Loucy (cell line): ENCODE results near the gene FAU.

Source experiments
- H2AFZ ChIP-seq: fragments of 200-600 bp; sonication (generic); 2 replicates; pipeline ENCODE4 v1.6.0; 2016; ENCODE audit warnings: antibody characterized with exemption, mild to moderate bottlenecking, low read length, moderate library complexity
- H3F3A ChIP-seq: fragments of 200-600 bp; 2 replicates; pipeline ENCODE4 v1.6.0; 2016; ENCODE audit warnings: antibody characterized with exemption, low read depth, mild to moderate bottlenecking
- H3K27me3 ChIP-seq: fragments of 200-600 bp; sonication (generic); 2 replicates; pipeline ENCODE4 v1.6.1; 2014; ENCODE audit warnings: low read length, mild to moderate bottlenecking; ENCODE audit not compliant: insufficient read depth, poor library complexity, severe bottlenecking
- H3K36me3 ChIP-seq: fragments of 200-600 bp; sonication (generic); 2 replicates; pipeline ENCODE4 v1.6.1; 2016; ENCODE audit warnings: low read length; ENCODE audit not compliant: insufficient read depth
- H3K4me1 ChIP-seq: fragments of 200-600 bp; sonication (generic); 2 replicates; pipeline ENCODE4 v1.5.1; 2014; ENCODE audit warnings: low read length, mild to moderate bottlenecking; ENCODE audit not compliant: insufficient read depth, poor library complexity, severe bottlenecking
- H3K4me2 ChIP-seq: fragments of 200-600 bp; sonication (generic); 2 replicates; pipeline ENCODE4 v1.6.0; 2014; ENCODE audit warnings: antibody characterized with exemption, low read length, low read depth, mild to moderate bottlenecking; ENCODE audit not compliant: poor library complexity, severe bottlenecking
- H3K4me3 ChIP-seq: fragments of 200-600 bp; sonication (generic); 2 replicates; pipeline ENCODE4 v1.5.1; 2014; ENCODE audit warnings: low read length, mild to moderate bottlenecking, mixed read lengths; ENCODE audit not compliant: poor library complexity, severe bottlenecking
- H3K79me2 ChIP-seq: fragments of 200-600 bp; sonication (generic); 2 replicates; pipeline ENCODE4 v1.6.1; 2014; ENCODE audit warnings: low read length; ENCODE audit not compliant: insufficient read depth
- H3K9ac ChIP-seq: fragments of 200-600 bp; sonication (generic); 2 replicates; pipeline ENCODE4 v1.6.0; 2014; ENCODE audit warnings: mild to moderate bottlenecking, low read depth, low read length, moderate library complexity; ENCODE audit not compliant: poor library complexity, severe bottlenecking
- H3K9me2 ChIP-seq: fragments of 200-600 bp; sonication (generic); replicated peaks from 2 replicates; pipeline ENCODE4 v1.6.1; 2016; ENCODE audit warnings: low read depth, low read length, mixed read lengths
- H3K9me3 ChIP-seq: fragments of 200-600 bp; sonication (generic); 2 replicates; pipeline ENCODE4 v1.6.1; 2014; ENCODE audit warnings: mild to moderate bottlenecking, antibody characterized with exemption, low read length, low read depth; ENCODE audit not compliant: insufficient read depth
- H4K20me1 ChIP-seq: fragments of 200-600 bp; sonication (generic); 2 replicates; pipeline ENCODE4 v1.6.0; 2014; ENCODE audit warnings: antibody characterized with exemption, low read length, mild to moderate bottlenecking; ENCODE audit not compliant: insufficient read depth, poor library complexity, severe bottlenecking
- CTCF ChIP-seq: fragments of 200-600 bp; sonication (generic); conservative IDR thresholded peaks from 2 replicates; pipeline ENCODE4 v1.5.1; 2014; ENCODE audit warnings: mild to moderate bottlenecking, antibody characterized with exemption, low read length
- EZH2phosphoT487 ChIP-seq: fragments of 200-600 bp; IDR thresholded peaks from 2 replicates; pipeline ENCODE4 v1.6.1; 2018; ENCODE audit warnings: antibody characterized with exemption, mild to moderate bottlenecking, moderate library complexity, borderline replicate concordance

FAU gene

GRCh38 chr11:65078786-65079342 lies 43.1 kb downstream of the FAU start:
- Histone ChIP-seq H3K4me2 (peak overlapping the region; percentile 68), H3F3A (no peaks in the 10 kb centered on the region), H3K27me3 (no peaks in the 10 kb centered on the region), H4K20me1 (peaks cover 19% of the 10 kb centered on the region), H3K9me3 (no peaks in the 10 kb centered on the region), H3K9ac (peak overlapping the region; percentile 47), H3K9me2 (no peaks in the 10 kb centered on the region), H2AFZ (no peak overlapping the region), H3K4me3 (peak overlapping the region; percentile 51), H3K36me3 (peaks cover 20% of the 10 kb centered on the region; the same call in 1 of the 2 replicates), H3K79me2 (peaks cover 79% of the 10 kb centered on the region), H3K4me1 (peaks cover 33% of the 10 kb centered on the region)
- no peak for TF ChIP-seq EZH2phosphoT487
- TF ChIP-seq CTCF = no peak

- Histone ChIP-seq H3K4me2 (peak overlapping the region; percentile 68), H3K36me3 (peaks cover 20% of the 10 kb centered on the region; the same call in 1 of the 2 replicates), H3K79me2 (peaks cover 72% of the 10 kb centered on the region), H3F3A (no peaks in the 10 kb centered on the region), H3K9me2 (no peaks in the 10 kb centered on the region), H4K20me1 (peaks cover 19% of the 10 kb centered on the region), H2AFZ (no peak overlapping the region), H3K4me1 (peaks cover 31% of the 10 kb centered on the region), H3K9ac (peak overlapping the region; percentile 36), H3K27me3 (no peaks in the 10 kb centered on the region), H3K4me3 (peak overlapping the region; percentile 51), H3K9me3 (no peaks in the 10 kb centered on the region)
- TF ChIP-seq EZH2phosphoT487 = no peak
- TF ChIP-seq CTCF = peak; percentile 79
These were observed 43.8 kb downstream of the FAU start for GRCh38 chr11:65078151-65078550.

- H3K9me2 ChIP-seq = no peaks in the 10 kb centered on the region
- no peaks in the 10 kb centered on the region for H3F3A ChIP-seq
- no peak for TF ChIP-seq EZH2phosphoT487
- TF ChIP-seq CTCF = no peak; the same call in 1 of the 2 replicates
- peaks cover 65% of the 10 kb centered on the region for H3K79me2 ChIP-seq
- H3K9me3 ChIP-seq = no peaks in the 10 kb centered on the region
- no peaks in the 10 kb centered on the region for H3K27me3 ChIP-seq
- peaks cover 19% of the 10 kb centered on the region for H4K20me1 ChIP-seq
- peaks cover 24% of the 10 kb centered on the region for H3K4me1 ChIP-seq
- peaks cover 20% of the 10 kb centered on the region; the same call in 1 of the 2 replicates for H3K36me3 ChIP-seq
- H2AFZ ChIP-seq = no peak overlapping the region
- peak overlapping the region; percentile 18 for H3K9ac ChIP-seq
- H3K4me2 ChIP-seq = peak overlapping the region; percentile 68
- peak overlapping the region; percentile 51 for H3K4me3 ChIP-seq
These were observed 44.5 kb downstream of the FAU start for GRCh38 chr11:65077451-65077850.
